ENCODE measurements around the gene POLR2B.

The POLR2B gene

DNA sequence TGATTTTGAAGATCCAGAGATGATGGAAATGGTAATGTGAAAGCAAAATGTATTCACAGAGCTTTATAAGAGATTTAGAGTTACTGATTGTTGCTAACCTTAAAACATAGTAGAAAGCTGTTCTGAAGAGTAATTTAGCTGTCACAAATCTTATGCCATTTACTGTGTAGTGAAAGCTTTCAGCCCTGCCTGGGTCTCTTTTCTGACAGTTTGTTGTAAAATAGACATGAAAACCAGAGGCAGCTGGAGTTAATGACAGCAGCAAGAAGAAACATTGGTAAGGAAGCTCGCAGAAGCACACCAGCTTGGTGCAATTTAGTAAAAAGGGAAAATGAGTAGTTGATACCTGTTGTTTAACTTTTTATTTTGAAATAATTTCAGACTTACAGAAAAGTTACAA, 21.1 kb downstream of the POLR2B start:
- TF ChIP-seq, protein P1, sequence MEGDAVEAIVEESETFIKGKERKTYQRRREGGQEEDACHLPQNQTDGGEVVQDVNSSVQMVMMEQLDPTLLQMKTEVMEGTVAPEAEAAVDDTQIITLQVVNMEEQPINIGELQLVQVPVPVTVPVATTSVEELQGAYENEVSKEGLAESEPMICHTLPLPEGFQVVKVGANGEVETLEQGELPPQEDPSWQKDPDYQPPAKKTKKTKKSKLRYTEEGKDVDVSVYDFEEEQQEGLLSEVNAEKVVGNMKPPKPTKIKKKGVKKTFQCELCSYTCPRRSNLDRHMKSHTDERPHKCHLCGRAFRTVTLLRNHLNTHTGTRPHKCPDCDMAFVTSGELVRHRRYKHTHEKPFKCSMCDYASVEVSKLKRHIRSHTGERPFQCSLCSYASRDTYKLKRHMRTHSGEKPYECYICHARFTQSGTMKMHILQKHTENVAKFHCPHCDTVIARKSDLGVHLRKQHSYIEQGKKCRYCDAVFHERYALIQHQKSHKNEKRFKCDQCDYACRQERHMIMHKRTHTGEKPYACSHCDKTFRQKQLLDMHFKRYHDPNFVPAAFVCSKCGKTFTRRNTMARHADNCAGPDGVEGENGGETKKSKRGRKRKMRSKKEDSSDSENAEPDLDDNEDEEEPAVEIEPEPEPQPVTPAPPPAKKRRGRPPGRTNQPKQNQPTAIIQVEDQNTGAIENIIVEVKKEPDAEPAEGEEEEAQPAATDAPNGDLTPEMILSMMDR (IDR thresholded peaks at IDR 0.05; ENCODE audit: control insufficient read depth, extremely low read depth, insufficient read depth) = no peak
- H3K4me3 ChIP-seq (ENCODE audit: low read depth, low read length) = no peak overlapping the region
- no peak for DNase-seq (ENCODE audit: low read depth)

DNA sequence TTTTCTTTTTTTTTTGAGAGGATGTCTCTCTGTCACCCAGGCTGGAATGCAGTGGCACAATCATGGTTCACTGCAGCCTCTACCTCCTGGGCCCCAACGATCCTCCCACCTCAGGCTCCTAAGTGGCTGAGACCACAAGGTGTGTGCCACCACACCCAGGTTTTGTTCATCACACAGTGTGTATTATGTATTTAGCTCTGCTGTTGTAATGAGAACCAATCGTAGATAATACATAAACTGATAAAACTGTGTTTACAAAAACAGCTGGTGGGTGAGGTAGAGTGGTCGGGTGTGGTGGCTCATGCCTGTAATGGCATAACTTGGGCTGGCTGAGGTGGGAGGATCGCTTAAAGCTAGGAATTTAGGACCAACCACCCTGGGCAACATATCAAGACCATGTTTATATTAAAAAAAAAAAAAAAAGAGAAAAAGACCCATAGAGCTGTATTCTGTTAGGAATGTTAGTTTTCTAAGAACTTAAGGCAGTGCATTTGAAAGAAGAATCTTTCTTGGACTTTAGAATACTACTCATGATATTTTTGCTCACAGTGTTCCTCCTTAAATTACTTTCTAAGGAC, 34.9 kb downstream of the POLR2B start:
- TF ChIP-seq, protein P1 (IDR thresholded peaks at IDR 0.05; ENCODE audit: control insufficient read depth, extremely low read depth, insufficient read depth) = no peak
- no peak overlapping the region for H3K4me3 ChIP-seq (ENCODE audit: low read depth, low read length)
- DNase-seq (ENCODE audit: low read depth) = no peak

DNA sequence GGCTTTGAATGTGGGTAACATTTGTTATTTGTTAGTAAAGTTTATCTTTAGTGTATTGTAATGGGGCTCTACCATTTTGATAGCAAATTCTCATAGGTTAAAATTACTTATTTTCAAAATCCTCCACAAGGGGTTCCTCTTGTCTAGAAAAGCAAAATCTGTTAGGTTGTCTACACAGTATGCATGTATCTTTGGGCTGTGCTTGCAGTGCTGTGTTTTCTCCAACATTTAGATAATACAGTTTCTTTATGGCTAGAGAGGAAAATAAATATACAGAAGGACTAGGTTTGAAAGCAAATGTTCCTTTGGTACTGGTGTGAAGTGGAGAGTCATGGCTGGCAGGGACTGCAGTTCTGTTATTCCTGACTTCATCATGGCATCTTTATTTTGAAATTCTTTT, 40.3 kb downstream of the POLR2B start:
- no peak for DNase-seq (ENCODE audit: low read depth)
- no peak overlapping the region for H3K4me3 ChIP-seq (ENCODE audit: low read depth, low read length)
- TF ChIP-seq, protein P1 (IDR thresholded peaks at IDR 0.05; ENCODE audit: control insufficient read depth, extremely low read depth, insufficient read depth) = no peak

DNA sequence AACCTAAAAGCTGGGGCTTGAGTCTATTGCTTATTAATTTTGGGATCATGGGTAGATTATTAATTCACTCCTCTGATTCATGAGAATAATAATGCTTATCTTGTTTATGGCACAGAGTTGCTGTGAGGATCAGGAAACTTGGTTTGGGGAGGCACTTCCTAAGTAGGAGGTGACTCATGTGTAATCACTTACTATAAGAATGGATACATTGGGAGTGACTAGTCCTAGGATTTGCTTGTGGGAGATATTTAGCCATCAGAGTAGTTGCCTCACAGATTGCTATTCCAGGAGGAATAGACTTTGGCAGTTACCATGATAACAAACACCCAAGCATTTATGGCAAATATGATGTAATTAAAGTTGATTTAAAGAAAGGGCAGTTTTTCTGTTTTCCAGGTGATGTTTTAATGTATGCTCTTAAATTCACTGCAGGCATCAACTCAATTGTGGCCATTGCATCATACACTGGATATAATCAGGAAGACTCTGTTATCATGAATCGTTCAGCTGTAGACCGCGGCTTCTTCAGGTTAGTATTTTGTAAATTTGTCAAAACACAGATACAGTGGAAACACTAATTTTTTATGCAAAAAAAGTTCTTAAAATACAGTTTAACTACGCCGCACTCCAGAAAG, 41.9 kb downstream of the POLR2B start:
- no peak for DNase-seq (ENCODE audit: low read depth)
- H3K4me3 ChIP-seq (ENCODE audit: low read depth, low read length) = no peak overlapping the region
- TF ChIP-seq, protein P1 (IDR thresholded peaks at IDR 0.05; ENCODE audit: control insufficient read depth, extremely low read depth, insufficient read depth) = no peak

DNA sequence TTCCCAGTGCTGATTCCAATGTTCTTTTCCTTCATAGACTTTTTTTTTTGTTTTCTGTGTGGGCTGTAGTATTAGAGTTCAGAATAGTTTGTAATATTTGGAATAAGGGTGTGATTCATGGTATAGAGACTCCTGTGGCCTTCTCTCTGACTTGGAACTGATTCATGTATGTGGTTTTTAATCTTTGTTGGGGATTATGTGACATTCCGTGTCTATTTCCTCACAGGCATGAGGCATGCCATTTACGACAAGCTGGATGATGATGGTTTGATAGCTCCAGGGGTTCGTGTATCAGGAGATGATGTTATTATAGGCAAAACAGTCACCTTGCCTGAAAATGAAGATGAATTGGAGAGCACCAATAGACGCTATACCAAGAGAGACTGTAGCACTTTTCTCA, 44.4 kb downstream of the POLR2B start:
- TF ChIP-seq, protein P1 (IDR thresholded peaks at IDR 0.05; ENCODE audit: control insufficient read depth, extremely low read depth, insufficient read depth) = no peak
- H3K4me3 ChIP-seq (ENCODE audit: low read depth, low read length) = no peak overlapping the region
- no peak for DNase-seq (ENCODE audit: low read depth)

DNA sequence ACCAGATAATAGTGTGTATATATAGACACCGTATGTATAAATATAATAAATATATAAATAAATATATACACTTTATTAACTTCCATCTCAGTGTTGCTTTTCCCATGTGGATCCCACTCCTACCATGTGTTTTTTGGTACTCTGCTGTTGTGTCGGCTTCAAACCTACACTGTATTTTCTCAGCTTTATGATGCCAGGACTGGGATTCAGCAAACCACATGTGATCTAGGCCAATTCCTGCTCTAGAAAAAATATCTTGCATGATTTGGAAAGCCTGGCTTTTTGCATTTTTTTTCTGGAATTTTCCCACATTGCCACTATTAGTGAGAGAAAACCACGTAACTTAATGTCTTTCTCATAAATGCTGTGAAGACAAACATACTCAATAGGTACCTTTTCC, 55.8 kb downstream of the POLR2B start:
- DNase-seq (ENCODE audit: low read depth) = no peak
- no peak overlapping the region for H3K4me3 ChIP-seq (ENCODE audit: low read depth, low read length)
- TF ChIP-seq, protein P1 (IDR thresholded peaks at IDR 0.05; ENCODE audit: control insufficient read depth, extremely low read depth, insufficient read depth) = no peak

Measured in LNCaP clone FGC (cell line).